GM12875 (cell line): Measurements from ENCODE around the gene MEIS1.

ENCODE experiments used
- H3K4me3 ChIP-seq: one replicate; pipeline ENCODE4 v1.5.1; 2011; ENCODE audit warnings: low read depth, low read length, control low read depth
- CTCF ChIP-seq: IDR thresholded peaks from 2 replicates; pipeline ENCODE4 v1.5.1; 2011; ENCODE audit warnings: low read depth, mild to moderate bottlenecking, control low read depth, inconsistent platforms, low read length, moderate library complexity, borderline replicate concordance; ENCODE audit not compliant: insufficient read depth

MEIS1 gene

GRCh38 chr2:66565291-66565690, 130.4 kb downstream of the MEIS1 start:
- no peak for TF ChIP-seq CTCF
- no peak overlapping the region for H3K4me3 ChIP-seq

GRCh38 chr2:66566726-66567399, 131.9 kb downstream of the MEIS1 start:
- TF ChIP-seq CTCF, result no peak
- H3K4me3 ChIP-seq, result no peak overlapping the region

- no peak overlapping the region for H3K4me3 ChIP-seq
- TF ChIP-seq CTCF, result no peak
Observed at GRCh38 chr2:66567729-66568128, 132.8 kb downstream of the MEIS1 start.

- no peak for TF ChIP-seq CTCF
- H3K4me3 ChIP-seq, result no peak overlapping the region
Observed at GRCh38 chr2:66568650-66569300, 133.8 kb downstream of the MEIS1 start.

GRCh38 chr2:66569321-66569851, 134.5 kb downstream of the MEIS1 start:
- no peak for TF ChIP-seq CTCF
- H3K4me3 ChIP-seq, result no peak overlapping the region

- H3K4me3 ChIP-seq, result no peak overlapping the region
Observed at GRCh38 chr2:66569974-66570373, 135.0 kb downstream of the MEIS1 start.

More at GRCh38 chr2:66569974-66570373, 135.0 kb downstream of the MEIS1 start:
- no peak for TF ChIP-seq CTCF
